Measurements from ENCODE around the gene AIP.

- no peak for TF ChIP-seq ZNF155 (tag by site-specific recombination; IDR thresholded peaks at IDR 0.05)
- TF ChIP-seq CTCF (tag by site-specific recombination; IDR thresholded peaks at IDR 0.05) = no peak
- TF ChIP-seq ZBTB49 (tag by site-specific recombination; IDR thresholded peaks at IDR 0.05; ENCODE audit: low read depth) = no peak
- TF ChIP-seq TCF7L2 (IDR thresholded peaks at IDR 0.05; ENCODE audit: borderline replicate concordance, low read depth, low read length) = no peak
Observed at GRCh38 chr11:67438158-67438902, 44.5 kb upstream of the AIP start.

All from HEK293 (cell line).